K562 (cell line): Measurements from ENCODE around the gene RFLNA. TPM values are rescaled to one million over a fixed set of nuclear protein-coding genes. Genes with fewer than 3 reads are reported as not detected.
A peak's percentile ranks its signal among the peaks of the same experiment; 100 is the strongest.

Experiments used
- ATAC-seq: fragments of 200-7000 bp; cut with Tn5 transposase; 3 replicates; pipeline ENCODE4 v1.9.1; 2020; ENCODE audit warnings: moderate library complexity
- BruUV-seq: library from RNA; stranded (reverse); fragments of 400-500 nt; replicated peaks from 2 replicates; lab custom pipeline; 2021; lab: Mats Ljungman, UMichigan
- CTCF ChIA-PET: fragments of 300-600 bp; formaldehyde crosslinking; extraction: SDS; loops from one replicate; lab custom pipeline; 2021; ENCODE audit warnings: low intra/inter-chr PET ratio; lab: Yijun Ruan, JAX
- POLR2A ChIA-PET: fragments of 300-600, 350-650 bp; sonication (Branson Sonifier 250); formaldehyde crosslinking; extraction: SDS; loops from one replicate; lab custom pipeline; 2021; ENCODE audit warnings: antibody characterized with exemption, inconsistent platforms; lab: Yijun Ruan, JAX
- DNase-seq, 4 experiments: peaks; one replicate each; pipeline versions ENCODE4 v3.0.0 to v3.0.0-alpha.2; 2011 to 2018; ENCODE audit warnings: low spot score in 3 of 4, mixed read lengths in 3 of 4; ENCODE audit errors: extremely low read depth in 1 of 4
- FAIRE-seq: peaks from 2 replicates; lab custom pipeline; 2011; peaks lifted over from hg19 to GRCh38; lab: Jason Lieb, UNC
- H2AFZ ChIP-seq: 2 replicates; pipeline ENCODE4 v1.6.0; 2011; ENCODE audit warnings: low read depth, low read length, control low read depth, inconsistent platforms
- H3K27ac ChIP-seq: fragments of 200-600 bp; 3 replicates; pipeline ENCODE4 v1.8.0; 2011; ENCODE audit warnings: low read depth, mild to moderate bottlenecking, control low read depth, inconsistent platforms, low read length, moderate library complexity, mixed read lengths; ENCODE audit errors: extremely low read depth
- H3K27me3 ChIP-seq, 2 experiments: fragments of 300-600 bp in 1 of 2; 2 replicates in 1 of 2; 3 replicates in 1 of 2; pipeline versions ENCODE4 v1.6.0 to v1.8.0; 2011; ENCODE audit warnings: inconsistent platforms in 2 of 2, low read length in 2 of 2, mild to moderate bottlenecking in 1 of 2, mixed read lengths in 1 of 2, moderate library complexity in 1 of 2; ENCODE audit not compliant: control insufficient read depth in 2 of 2, insufficient read depth in 2 of 2
- H3K36me3 ChIP-seq: fragments of 300-600 bp; 3 replicates; pipeline ENCODE4 v1.8.0; 2011; ENCODE audit warnings: mild to moderate bottlenecking, low read length, inconsistent platforms; ENCODE audit not compliant: control insufficient read depth, insufficient read depth
- H3K4me1 ChIP-seq, 2 experiments: fragments of 200-600 bp in 1 of 2; replicated peaks in 1 of 2; 2 replicates in 1 of 2; 3 replicates in 1 of 2; pipeline versions ENCODE4 v1.5.1 to v1.8.0; 2011; ENCODE audit warnings: inconsistent platforms in 2 of 2, low read length in 2 of 2, mild to moderate bottlenecking in 1 of 2, mixed read lengths in 1 of 2, moderate library complexity in 1 of 2; ENCODE audit not compliant: control insufficient read depth in 2 of 2, insufficient read depth in 2 of 2
- H3K4me2 ChIP-seq: 2 replicates; pipeline ENCODE4 v1.6.1; 2011; ENCODE audit warnings: low read length, control low read depth, inconsistent platforms, mixed read lengths; ENCODE audit not compliant: insufficient read depth
- H3K4me3 ChIP-seq: fragments of 200-600 bp; sonication (generic), shearing (Covaris generic); 2 replicates; pipeline ENCODE4 v1.5.1; 2016; ENCODE audit warnings: control low read depth, inconsistent platforms
- H3K79me2 ChIP-seq: fragments of 200-600 bp; 3 replicates; pipeline ENCODE4 v1.8.0; 2011; ENCODE audit warnings: low read length, inconsistent platforms; ENCODE audit not compliant: control insufficient read depth, insufficient read depth
- H3K9ac ChIP-seq, 2 experiments: 2 replicates each; pipeline versions ENCODE4 v1.6.0 to v1.6.1; 2011; ENCODE audit warnings: low read depth in 2 of 2, low read length in 2 of 2, control low read depth in 1 of 2, inconsistent platforms in 1 of 2, mild to moderate bottlenecking in 1 of 2, mixed read lengths in 1 of 2; ENCODE audit not compliant: insufficient read depth in 1 of 2
- H3K9me1 ChIP-seq: one replicate; pipeline ENCODE4 v1.6.0; 2011; ENCODE audit warnings: inconsistent platforms, mild to moderate bottlenecking, low read length, moderate library complexity; ENCODE audit not compliant: control insufficient read depth, insufficient read depth
- H3K9me3 ChIP-seq: replicated peaks from 2 replicates; pipeline ENCODE4 v1.5.1; 2011; ENCODE audit warnings: low read depth, low read length, inconsistent platforms; ENCODE audit not compliant: control insufficient read depth, insufficient read depth
- H4K20me1 ChIP-seq: replicated peaks from 2 replicates; pipeline ENCODE4 v1.6.1; 2011; ENCODE audit warnings: low read length, inconsistent platforms, mixed read lengths; ENCODE audit not compliant: control insufficient read depth, insufficient read depth
- ZFP36 ChIP-seq: fragments of 150-350 bp; IDR thresholded peaks from 2 replicates; pipeline ENCODE4 v1.6.1; 2018; ENCODE audit warnings: low read length, low read depth; ENCODE audit not compliant: partially characterized antibody
- ZNF311 ChIP-seq: fragments of 250-450 bp; sonication (Bioruptor Pico); IDR thresholded peaks from 2 replicates; pipeline ENCODE4 v1.4.0; 2020; ENCODE audit warnings: mild to moderate bottlenecking, moderate library complexity
- WGBS: fragments of 100-300 bp; shearing (Covaris generic); methylation state at CpG from one replicate; pipeline ENCODE4 v1.1.6; 2016; ENCODE audit warnings: low coverage, mixed read lengths; ENCODE audit not compliant: insufficient coverage; ENCODE audit errors: missing lambda C conversion rate; 5-methylcytosine and 5-hydroxymethylcytosine counted together
- in situ Hi-C: fragments of 300-500 bp; cut with MboI; formaldehyde crosslinking; loops from 4 replicates; pipeline ENCODE4 v1.15.0; 2018; ENCODE audit warnings: inconsistent platforms, mixed read lengths
- intact Hi-C: fragments of 100-400 bp; cut with micrococcal nuclease; formaldehyde crosslinking; loops from 2 replicates; pipeline ENCODE4 v1.14.2; 2022
- microRNA-seq: library from miRNA; unstranded; fragments of <30 nt; microRNA quantifications from one replicate; pipeline ENCODE4, GENCODE V29; 2018; ENCODE audit warnings: borderline microRNAs expressed
- polyA plus RNA-seq, 8 experiments: library from polyadenylated mRNA; depleted of rRNA in 4 of 8; stranded (reverse) in 5 of 8; unstranded in 3 of 8; fragments of >200 nt; fragmentation: Nextera tagmentation in 2 of 8; fragmentation: Illumina TruSeq in 1 of 8; extraction: Ambion mirVana in 2 of 8; extraction: Trizol in 1 of 8; gene quantifications; 2 replicates each; pipeline versions ENCODE4 v1.2.1 to v1.2.3, GENCODE V29; 2011 to 2014; ENCODE audit warnings: inconsistent platforms in 1 of 8, missing spikeins in 1 of 8
- small RNA-seq: library from RNA; depleted of rRNA; stranded (forward); fragments of <200 nt; gene quantifications from one replicate; pipeline ENCODE3, GENCODE V24; 2014
- total RNA-seq, 7 experiments: library from RNA; depleted of rRNA in 6 of 7; stranded (reverse); fragments of >200 nt in 6 of 7; fragmentation: Illumina TruSeq in 2 of 7; extraction: Trizol in 2 of 7; gene quantifications; 2 replicates each; pipeline versions ENCODE4 v1.2.1 to v1.2.3, GENCODE V29; 2011 to 2021; ENCODE audit warnings: low replicate concordance in 1 of 7

RFLNA gene
- total and polyA plus RNA-seq, 9 of the 15 experiments (the other 6 are each of a cell fraction or from before 2014, with no cell fraction given) = not detected

- H3K4me1 ChIP-seq = peaks cover 0 to 40% of the 10 kb centered on the region in 2 experiments; a peak in 2 of 5 replicates
- WGBS = 92% methylated on average over 11 of the region's 11 CpGs
- H3K36me3 ChIP-seq = peaks cover 19% of the 10 kb centered on the region; the same call in 1 of the 3 replicates
- POLR2A ChIA-PET = no interaction called here
- no peak overlapping the region for H2AFZ ChIP-seq
- no peaks in the 10 kb centered on the region for H3K27me3 ChIP-seq
- no TSS peak for BruUV-seq
- TF ChIP-seq ZNF311 = no peak
- TF ChIP-seq ZFP36 = peak; percentile 32
- H3K4me2 ChIP-seq = no peak overlapping the region
- H3K79me2 ChIP-seq = no peaks in the 10 kb centered on the region
- CTCF ChIA-PET = no interaction called here
- H4K20me1 ChIP-seq = peaks cover 9% of the 10 kb centered on the region; the same call in 1 of the 2 replicates
- H3K4me3 ChIP-seq = no peak overlapping the region
- ATAC-seq (no peak), FAIRE-seq (no peak), DNase-seq (no peak)
- H3K27ac ChIP-seq = no peak overlapping the region
- no peak overlapping the region for H3K9ac ChIP-seq
- intact Hi-C loops = no loop called here
- in situ Hi-C loops = no loop called here
- H3K9me1 ChIP-seq = peaks cover 3% of the 10 kb centered on the region
- no peaks in the 10 kb centered on the region for H3K9me3 ChIP-seq
Measured at GRCh38 chr12:124364543-124364942, 69.7 kb downstream of the RFLNA start.

Small RNAs within 50 kb of the gene (microRNA-seq; reads per million reads assigned to microRNA genes)
- gene MIR6880 = not detected

Small RNAs within 50 kb of the gene (small RNA-seq; reads per million reads assigned to genes)
- gene MIR6880 = not detected
